Testis (tissue), 2 donors: ENCODE results near the gene INPP5A.

ENCODE experiments used
- POLR2A ChIP-seq: fragments of 450-650 bp; IDR thresholded peaks from one replicate; pipeline ENCODE4 v1.6.1; 2017; ENCODE audit warnings: antibody characterized with exemption, mild to moderate bottlenecking, moderate library complexity
- TF ChIP-seq, protein P1 (sequence below), 3 experiments: fragments of 450-650 bp in 2 of 3; fragments of 200-600 bp in 1 of 3; sonication (generic) in 1 of 3; IDR thresholded peaks; one replicate each; pipeline ENCODE4 v1.5.1; 2016 to 2019; ENCODE audit warnings: antibody characterized with exemption in 3 of 3, mild to moderate bottlenecking in 2 of 3, moderate library complexity in 1 of 3

DNA sequence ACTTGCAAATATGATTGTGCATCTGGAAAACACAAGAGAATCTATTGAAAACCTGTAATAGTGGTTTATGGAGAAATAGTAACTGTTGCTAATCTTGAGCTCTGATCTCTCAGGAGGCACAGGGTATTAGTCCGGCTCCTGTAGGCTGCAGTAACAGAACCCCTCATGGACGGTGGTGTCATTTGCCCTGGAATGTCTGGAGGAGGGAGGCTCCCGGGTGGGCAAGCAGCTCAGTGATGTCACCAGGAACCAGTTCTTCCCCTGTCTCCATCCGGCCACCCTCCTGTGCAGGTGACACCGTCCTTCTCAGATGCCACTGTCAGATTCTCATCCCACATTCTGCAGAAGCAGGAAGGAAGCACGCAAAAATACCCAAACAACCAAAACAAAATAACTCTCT lies 29.3 kb downstream of the INPP5A start:
- TF ChIP-seq, protein P1, sequence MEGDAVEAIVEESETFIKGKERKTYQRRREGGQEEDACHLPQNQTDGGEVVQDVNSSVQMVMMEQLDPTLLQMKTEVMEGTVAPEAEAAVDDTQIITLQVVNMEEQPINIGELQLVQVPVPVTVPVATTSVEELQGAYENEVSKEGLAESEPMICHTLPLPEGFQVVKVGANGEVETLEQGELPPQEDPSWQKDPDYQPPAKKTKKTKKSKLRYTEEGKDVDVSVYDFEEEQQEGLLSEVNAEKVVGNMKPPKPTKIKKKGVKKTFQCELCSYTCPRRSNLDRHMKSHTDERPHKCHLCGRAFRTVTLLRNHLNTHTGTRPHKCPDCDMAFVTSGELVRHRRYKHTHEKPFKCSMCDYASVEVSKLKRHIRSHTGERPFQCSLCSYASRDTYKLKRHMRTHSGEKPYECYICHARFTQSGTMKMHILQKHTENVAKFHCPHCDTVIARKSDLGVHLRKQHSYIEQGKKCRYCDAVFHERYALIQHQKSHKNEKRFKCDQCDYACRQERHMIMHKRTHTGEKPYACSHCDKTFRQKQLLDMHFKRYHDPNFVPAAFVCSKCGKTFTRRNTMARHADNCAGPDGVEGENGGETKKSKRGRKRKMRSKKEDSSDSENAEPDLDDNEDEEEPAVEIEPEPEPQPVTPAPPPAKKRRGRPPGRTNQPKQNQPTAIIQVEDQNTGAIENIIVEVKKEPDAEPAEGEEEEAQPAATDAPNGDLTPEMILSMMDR (IDR thresholded peaks at IDR 0.05), result no peak
- no peak for TF ChIP-seq POLR2A
